IPS-NIHi11 (cell line): Measurements from ENCODE around the gene A2ML1.
"Not testable (repeated sequence)": the region's sequence is repeated elsewhere in the genome, so short reads cannot be mapped to it uniquely, and the experiment has no call there.

ENCODE experiments used
- DNase-seq: peaks from one replicate; pipeline ENCODE4 v3.0.0; 2012; ENCODE audit warnings: mixed read lengths, low spot score

A2ML1 gene

DNA sequence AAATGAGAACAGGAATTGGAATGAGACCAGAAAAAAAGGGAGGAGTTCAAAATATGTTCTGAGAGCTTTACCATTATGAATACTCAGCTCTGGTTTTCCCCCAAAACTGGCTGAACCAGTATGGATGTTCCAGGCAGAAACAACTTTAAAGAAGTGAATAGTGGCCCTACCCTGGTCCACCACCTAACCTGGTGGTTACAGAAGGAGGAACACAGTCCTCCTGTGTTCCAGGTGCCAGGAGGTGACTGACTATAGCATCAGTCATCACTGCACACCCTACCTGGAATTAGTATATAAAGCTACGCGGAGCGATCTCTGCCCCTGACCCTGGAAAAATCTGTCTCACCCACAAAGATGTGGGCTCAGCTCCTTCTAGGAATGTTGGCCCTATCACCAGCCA, at the start of gene A2ML1:
A2ML1 (plus strand) TSS at position 324 of the 400 bp plus-strand sequence; CDS start at position 355, 31 bp downstream.
- no peak for DNase-seq

- DNase-seq = no peak
These were observed 49.0 kb upstream of the A2ML1 start for GRCh38 chr12:8773461-8773860.

DNA sequence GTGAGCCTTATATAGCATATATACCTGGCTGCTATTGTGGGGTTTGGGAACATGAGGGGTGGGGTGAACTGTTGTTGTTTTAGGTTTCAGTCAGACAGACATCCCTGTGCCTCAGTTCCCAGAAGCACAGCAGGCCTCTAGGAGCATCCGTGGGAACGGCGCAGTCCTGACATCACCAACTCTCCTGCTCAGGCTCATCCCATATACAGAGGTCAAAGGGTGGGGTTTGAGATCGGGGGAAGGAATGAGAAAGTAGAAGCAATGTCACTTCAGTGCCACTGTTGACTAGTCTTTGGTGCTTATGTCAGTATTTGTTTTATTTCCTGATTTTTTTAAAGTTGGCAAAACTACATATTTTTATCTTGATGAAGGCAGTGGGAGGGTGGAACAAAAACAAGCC, 43.1 kb upstream of the A2ML1 start:
- no peak for DNase-seq

GRCh38 chr12:8779862-8780261, 42.6 kb upstream of the A2ML1 start:
- DNase-seq = no peak

DNA sequence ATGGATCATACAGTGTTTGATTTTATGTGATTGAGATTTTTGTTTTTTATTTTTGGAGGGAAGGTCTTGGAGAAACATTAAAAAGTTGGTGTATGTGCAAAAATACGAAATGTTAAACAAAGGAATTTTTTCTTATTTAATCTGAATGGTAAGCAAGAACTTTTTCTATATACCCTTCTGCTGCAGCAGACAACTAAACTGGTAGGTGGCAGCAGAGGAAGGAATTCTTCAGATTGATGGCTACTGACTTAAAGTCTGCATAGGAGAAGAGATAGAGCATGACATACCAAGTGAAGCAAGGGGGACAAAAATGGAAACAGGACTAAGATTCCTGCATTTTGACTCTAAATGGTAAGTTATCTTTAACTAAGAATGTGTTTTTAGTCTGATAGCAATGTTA, 42.0 kb upstream of the A2ML1 start:
- peak; percentile 36 for DNase-seq

- no peak for DNase-seq
These were observed 40.9 kb upstream of the A2ML1 start for GRCh38 chr12:8781381-8782127.

DNA sequence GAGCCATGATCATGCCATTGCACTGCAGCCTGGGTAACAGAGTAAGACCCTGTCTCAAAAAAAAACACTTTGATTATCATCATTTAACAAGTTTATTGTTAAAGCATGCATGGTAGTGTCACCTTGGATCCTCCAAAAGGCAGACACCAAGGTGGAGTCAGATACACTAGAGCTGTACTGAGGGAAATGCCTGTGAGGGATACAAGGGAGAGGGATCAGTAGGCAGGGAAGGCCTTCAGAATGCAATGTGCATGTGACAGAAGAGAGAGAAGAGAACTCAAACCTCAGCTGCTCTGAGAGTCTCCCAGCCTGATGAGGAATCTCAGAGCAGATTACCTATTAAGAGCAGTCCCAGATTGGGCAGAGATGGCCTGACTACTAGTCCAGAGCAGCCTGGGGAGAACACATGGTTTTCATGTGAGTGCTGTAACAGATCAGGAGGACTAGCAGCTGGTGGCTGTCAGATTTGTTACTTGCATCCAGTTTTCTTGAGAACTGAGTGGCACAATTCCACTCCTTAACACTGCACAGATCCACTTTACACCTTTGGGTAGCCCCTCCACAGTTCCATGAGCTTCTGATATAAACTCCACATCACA, 38.0 kb upstream of the A2ML1 start:
- no peak for DNase-seq

GRCh38 chr12:8785499-8785898, 36.9 kb upstream of the A2ML1 start:
- DNase-seq = no peak

GRCh38 chr12:8787206-8787605, 35.2 kb upstream of the A2ML1 start:
- DNase-seq = not testable (repeated sequence)

DNA sequence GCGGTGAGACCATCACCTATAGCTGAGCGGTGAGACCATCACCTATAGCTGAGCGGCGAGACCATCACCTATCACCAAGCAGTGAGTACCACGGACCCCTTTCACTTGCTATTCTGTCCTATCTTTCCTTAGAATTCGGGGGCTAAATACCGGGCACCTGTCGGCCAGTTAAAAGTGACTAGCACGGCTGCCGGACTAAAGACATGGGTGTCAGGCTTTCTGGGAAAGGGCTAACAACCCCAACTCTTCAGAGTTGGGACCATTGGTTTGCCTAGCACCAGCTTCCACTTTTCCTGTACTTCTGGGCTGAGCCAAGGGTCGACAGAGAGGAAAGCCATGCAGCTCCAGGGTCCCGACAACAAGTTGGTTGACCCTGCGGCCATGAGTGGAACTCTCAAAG, 33.7 kb upstream of the A2ML1 start:
- DNase-seq = not testable (repeated sequence)

DNA sequence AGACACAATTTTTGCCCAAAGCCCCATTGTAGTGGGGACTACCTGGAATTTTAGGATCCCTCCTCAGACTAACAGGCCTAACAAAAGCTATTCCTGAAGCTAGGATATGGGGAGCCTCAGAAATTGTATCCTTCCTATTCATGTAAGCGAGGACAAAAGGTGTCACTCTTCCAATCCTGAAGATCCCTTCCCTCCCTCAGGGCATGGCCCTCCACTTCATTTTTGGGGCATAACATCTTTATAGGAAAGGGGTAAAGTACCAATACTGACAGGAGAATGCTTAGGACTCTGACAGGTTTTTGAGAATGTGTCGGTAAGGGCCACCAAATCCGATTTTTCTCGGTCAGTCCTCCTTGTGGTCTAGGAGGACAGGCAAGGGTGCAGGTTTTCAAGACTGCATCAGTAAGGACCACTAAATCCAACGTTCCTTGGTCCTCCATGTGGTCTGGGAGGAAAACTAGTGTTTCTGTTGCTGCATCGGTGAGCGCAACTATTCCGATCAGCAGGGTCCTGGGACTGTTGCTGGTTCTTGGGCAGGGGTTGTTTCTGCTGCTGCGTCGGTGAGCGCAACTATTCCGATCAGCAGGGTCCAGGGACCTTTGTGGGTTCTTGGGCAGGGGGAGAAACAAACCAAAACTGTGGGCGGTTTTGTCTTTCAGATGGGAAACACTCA, 32.9 kb upstream of the A2ML1 start:
- not testable (repeated sequence) for DNase-seq

DNA sequence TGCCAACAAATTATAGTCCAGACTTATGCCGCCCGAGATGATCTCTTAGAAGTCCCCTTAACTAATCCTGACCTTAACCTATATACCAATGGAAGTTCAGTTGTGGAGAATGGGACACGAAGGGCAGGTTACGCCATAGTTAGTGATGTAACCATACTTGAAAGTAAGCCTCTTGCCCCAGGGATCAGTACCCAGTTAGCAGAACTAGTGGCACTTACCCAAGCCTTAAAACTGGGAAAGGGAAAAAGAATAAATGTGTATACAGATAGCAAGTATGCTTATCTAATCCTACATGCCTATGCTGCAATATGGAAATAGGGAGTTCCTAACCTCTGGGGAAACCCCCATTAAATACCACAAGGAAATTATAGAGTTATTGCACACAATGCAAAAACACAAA, 29.2 kb upstream of the A2ML1 start:
- not testable (repeated sequence) for DNase-seq

- not testable (repeated sequence) for DNase-seq
These were observed 27.8 kb upstream of the A2ML1 start for GRCh38 chr12:8794611-8795010.

DNA sequence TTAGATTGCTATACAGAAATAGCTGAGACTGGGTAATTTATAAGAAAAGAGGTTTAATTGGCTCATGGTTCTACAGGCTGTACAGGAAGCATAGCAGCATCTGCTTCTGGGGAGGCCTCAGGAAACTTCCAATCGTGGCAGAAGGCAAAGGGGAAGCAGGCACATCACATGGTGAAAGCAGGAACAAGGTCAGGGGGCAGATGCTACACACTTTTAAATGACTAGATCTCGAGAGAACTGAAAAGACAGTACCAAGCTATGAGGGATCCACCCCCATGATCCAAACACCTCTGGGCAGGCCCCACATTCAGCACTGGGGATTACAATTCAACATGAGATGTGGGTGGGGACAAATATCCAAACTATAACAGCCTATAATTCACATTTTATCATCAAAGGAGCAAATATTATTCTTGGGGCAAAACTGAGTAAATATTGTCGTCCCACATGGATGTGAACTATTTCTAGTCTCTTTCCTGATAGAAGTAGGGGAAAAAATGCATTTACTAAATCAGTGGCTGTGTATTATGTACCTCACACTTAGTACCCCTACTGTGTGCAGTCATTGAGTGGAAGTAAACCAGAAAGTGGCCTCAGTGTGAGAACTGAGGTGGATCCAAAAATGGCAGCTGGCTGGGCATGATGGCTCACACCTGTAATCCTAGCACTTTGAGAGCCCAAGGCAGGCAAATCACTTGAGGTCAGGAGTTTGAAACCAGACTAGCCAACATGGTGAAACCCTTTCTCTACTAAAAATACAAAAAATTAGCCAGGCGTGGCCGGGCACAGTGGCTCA, 25.4 kb upstream of the A2ML1 start:
- DNase-seq = no peak

- DNase-seq = not testable (repeated sequence)
These were observed 21.2 kb upstream of the A2ML1 start for GRCh38 chr12:8801213-8801612.

GRCh38 chr12:8804833-8805232, 17.6 kb upstream of the A2ML1 start:
- not testable (repeated sequence) for DNase-seq

DNA sequence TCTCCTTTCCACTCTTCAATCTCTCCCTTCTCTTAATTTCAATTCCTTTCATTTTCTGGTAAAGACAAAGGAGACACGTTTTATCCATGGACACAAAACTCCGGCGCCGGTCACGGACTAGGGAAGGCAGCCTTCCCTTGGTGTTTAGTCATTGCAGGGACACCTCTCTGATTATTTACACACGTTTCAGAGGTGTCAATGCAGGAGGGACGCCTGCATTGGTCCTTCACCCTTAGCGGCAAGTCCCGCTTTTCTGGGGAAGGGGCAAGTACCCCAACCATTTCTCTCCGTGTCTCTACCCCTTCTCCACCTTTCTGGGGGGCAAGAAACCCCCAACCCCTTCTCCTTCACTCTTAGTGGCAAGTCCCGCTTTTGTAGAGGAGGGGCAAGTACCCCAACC, 16.9 kb upstream of the A2ML1 start:
- not testable (repeated sequence) for DNase-seq

- DNase-seq = not testable (repeated sequence)
These were observed 15.3 kb upstream of the A2ML1 start for GRCh38 chr12:8807084-8807483.

DNA sequence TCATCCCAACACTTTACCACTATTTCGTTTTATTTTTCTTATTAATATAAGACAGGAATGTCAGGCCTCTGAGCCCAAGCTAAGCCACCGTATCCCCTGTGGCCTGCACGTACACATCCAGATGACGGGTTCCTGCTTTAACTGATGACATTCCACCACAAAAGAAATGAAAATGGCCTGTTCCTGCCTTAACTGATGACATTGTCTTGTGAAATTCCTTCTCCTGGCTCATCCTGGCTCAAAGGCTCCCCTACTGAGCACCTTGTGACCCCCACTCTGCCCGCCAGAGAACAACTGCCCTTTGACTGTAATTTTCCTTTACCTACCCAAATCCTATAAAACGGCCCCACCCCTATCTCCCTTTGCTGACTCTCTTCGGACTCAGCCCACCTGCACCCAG, 12.3 kb upstream of the A2ML1 start:
- not testable (repeated sequence) for DNase-seq

- no peak for DNase-seq
These were observed 8.7 kb upstream of the A2ML1 start for GRCh38 chr12:8813572-8814357.

DNA sequence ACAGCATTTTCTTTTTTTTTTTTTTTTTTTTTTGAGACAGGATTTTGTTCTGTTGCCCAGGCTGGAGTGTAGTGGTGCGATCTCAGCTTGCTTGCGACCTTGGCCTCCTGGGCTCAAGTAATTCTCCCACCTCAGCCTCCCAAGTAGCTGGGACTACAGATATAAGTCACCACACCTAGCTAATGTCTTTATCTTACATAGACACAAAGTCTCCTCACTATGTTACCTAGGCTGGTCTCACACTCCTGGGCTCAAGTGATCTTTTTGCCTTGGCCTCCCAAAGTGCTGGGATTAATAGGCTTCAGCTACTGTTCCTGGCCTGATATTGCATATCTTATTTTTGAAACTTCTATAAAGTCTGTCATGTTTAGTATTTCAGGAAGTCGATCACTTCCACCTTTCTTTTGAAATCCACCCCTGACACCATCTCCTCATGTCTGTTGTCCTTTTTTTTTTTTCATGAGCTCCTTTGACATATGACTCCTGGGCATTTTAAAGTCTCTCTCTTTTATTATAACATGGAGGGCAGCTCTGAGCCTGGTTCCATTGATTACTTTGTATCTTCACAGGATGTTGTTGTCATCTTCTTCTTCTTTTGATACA, 5.9 kb upstream of the A2ML1 start:
- no peak for DNase-seq
